Spleen (tissue), 11 donors: ENCODE measurements around the gene EIF3A. TPM values are rescaled to one million over a fixed set of nuclear protein-coding genes. Genes with fewer than 3 reads are reported as not detected.
A peak's percentile ranks its signal among the peaks of the same experiment; 100 is the strongest.
"Not testable (repeated sequence)": the region's sequence is repeated elsewhere in the genome, so short reads cannot be mapped to it uniquely, and the experiment has no call there.

ENCODE experiments used
- DNase-seq: peaks from one replicate; pipeline ENCODE4 v3.0.0-alpha.2; 2020
- H3K27ac ChIP-seq, 8 donors: fragments of 200-600 bp; sonication (generic) in 7 of 8; 1 replicate in 4 of 8; 2 replicates in 4 of 8; pipeline versions ENCODE4 v1.5.0 to v1.8.0; 2016 to 2021; ENCODE audit warnings: inconsistent platforms in 4 of 8, mild to moderate bottlenecking in 4 of 8, moderate library complexity in 1 of 8
- H3K27me3 ChIP-seq, 7 donors: fragments of 200-600 bp; sonication (generic) in 6 of 7; replicated peaks in 1 of 7; 1 replicate in 4 of 7; 2 replicates in 3 of 7; pipeline versions ENCODE4 v1.5.0 to v1.8.0; 2016 to 2021; ENCODE audit warnings: inconsistent platforms in 3 of 7, mild to moderate bottlenecking in 1 of 7
- H3K36me3 ChIP-seq, 6 donors: fragments of 200-600 bp; sonication (generic) in 5 of 6; 1 replicate in 4 of 6; 2 replicates in 2 of 6; pipeline versions ENCODE4 v1.5.0 to v1.8.0; 2016 to 2021; ENCODE audit warnings: inconsistent platforms in 2 of 6
- H3K4me1 ChIP-seq, 6 donors: fragments of 200-600 bp; sonication (generic) in 5 of 6; 1 replicate in 3 of 6; 2 replicates in 3 of 6; pipeline versions ENCODE4 v1.5.0 to v1.8.0; 2016 to 2021; ENCODE audit warnings: inconsistent platforms in 3 of 6
- H3K4me3 ChIP-seq, 8 donors: fragments of 200-600 bp; sonication (generic) in 7 of 8; 1 replicate in 4 of 8; 2 replicates in 4 of 8; pipeline versions ENCODE4 v1.5.0 to v1.8.0; 2016 to 2021; ENCODE audit warnings: inconsistent platforms in 4 of 8, mild to moderate bottlenecking in 4 of 8, moderate library complexity in 2 of 8
- H3K9me3 ChIP-seq, 8 donors: fragments of 200-600 bp; sonication (generic) in 7 of 8; 1 replicate in 4 of 8; 2 replicates in 4 of 8; pipeline versions ENCODE4 v1.5.0 to v1.8.0; 2016 to 2021; ENCODE audit warnings: inconsistent platforms in 4 of 8
- POLR2A ChIP-seq, 3 donors: fragments of 450-650 bp; IDR thresholded peaks; one replicate each; pipeline ENCODE4 v1.5.1; 2017; ENCODE audit warnings: antibody characterized with exemption in 3 of 3, mild to moderate bottlenecking in 1 of 3
- POLR2AphosphoS5 ChIP-seq, 3 donors: sonication (generic); formaldehyde crosslinking; IDR thresholded peaks; one replicate each; pipeline ENCODE4 v1.5.1; 2017; ENCODE audit warnings: antibody characterized with exemption in 3 of 3
- WGBS, 5 donors: extraction: QIAGEN DNeasy Blood & Tissue Kit in 3 of 5; methylation state at CpG; one replicate each; pipeline versions ENCODE4 v1.1.5 to v1.1.7; 2013 to 2018; 5-methylcytosine and 5-hydroxymethylcytosine counted together
- intact Hi-C: fragments of 100-400 bp; cut with DNase I; formaldehyde crosslinking; loops from one replicate; pipeline ENCODE4 v1.15.0; 2023; ENCODE audit warnings: low total_unique reads
- polyA plus RNA-seq, 3 donors: library from polyadenylated mRNA; stranded (reverse); fragments of 200-250 nt; gene quantifications; one replicate each; pipeline ENCODE4 v1.2.1, GENCODE V29; 2013
- total RNA-seq, 7 donors: library from RNA; depleted of rRNA in 3 of 7; stranded (reverse); fragments of >200 nt in 3 of 7; fragmentation: NEBNext Ultra II Directional in 4 of 7; extraction: Animal tissue kit (Norgen Biotek cat#: 25700) in 4 of 7; gene quantifications; one replicate each; pipeline versions ENCODE4 v1.1.0 to v1.2.1, GENCODE V29; 2016 to 2021
- TF ChIP-seq, protein P1 (sequence below), 11 experiments: fragments of 200-600 bp in 7 of 11; fragments of 450-650 bp in 4 of 11; sonication (generic) in 4 of 11; IDR thresholded peaks in 8 of 11; conservative IDR thresholded peaks in 3 of 11; 1 replicate in 7 of 11; 2 replicates in 4 of 11; pipeline versions ENCODE4 v1.4.0 to v1.8.0; 2016 to 2021; ENCODE audit warnings: antibody characterized with exemption in 11 of 11, inconsistent platforms in 4 of 11, mild to moderate bottlenecking in 1 of 11
- donor health status: healthy with polysubstance abuse.
- donor health status: DM: no; HTN: no; CAD: no; lungs with moderate emphysema.
- donor health status: DM: no; HTN: no; CAD: no.
- donor health status: Bipolar disorder and iron deficiency.
- donor health status: healthy.
- donor health status: DM: no; HTN: no; CAD: no.
- donor health status: DM: yes; HTN: yes; CAD: no.

The EIF3A gene
- total and polyA plus RNA-seq, 10 donors: 21.9 to 93.9 (median 84.3) TPM

DNA sequence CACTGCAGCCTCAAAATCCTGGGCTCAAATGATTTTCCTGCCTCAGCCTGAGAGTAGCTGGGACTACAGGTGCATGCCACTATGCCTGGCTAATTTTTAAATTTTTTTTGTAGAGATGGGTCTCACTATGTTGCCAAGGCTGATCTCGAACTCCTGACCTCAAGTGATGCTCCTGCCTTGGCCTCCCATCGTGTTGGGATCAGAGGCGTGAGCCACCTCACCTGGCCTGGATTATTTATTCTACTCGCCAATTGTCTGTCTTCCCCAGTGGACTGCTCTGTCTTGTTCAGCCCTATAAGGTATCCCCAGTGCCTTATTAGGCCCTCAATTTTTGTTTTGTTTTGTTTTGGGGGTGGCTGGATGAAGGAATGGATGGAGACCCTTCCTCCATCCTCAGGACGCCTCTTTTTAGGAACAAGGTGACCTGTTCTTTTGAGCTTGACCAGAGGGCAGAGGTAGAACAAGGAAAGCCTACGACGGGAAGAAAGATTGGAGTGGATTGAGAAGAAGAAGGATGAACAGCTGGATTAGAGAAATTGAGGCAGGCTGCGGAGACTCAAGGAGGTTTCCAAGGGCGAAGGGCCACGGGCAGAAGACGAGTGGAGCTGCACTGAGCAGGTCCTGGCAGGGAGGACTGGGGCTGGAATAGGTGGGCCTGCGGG lies 22.8 kb upstream of the EIF3A start:
- Histone ChIP-seq H3K27ac (peak overlapping the region in 6 of 8 donors; percentile 33 to 92 (median 88)), H3K36me3 (peaks cover 0 to 8% (median 4%) of the 10 kb centered on the region in 6 donors), H3K4me1 (peaks cover 5 to 53% (median 19%) of the 10 kb centered on the region in 6 donors), H3K4me3 (peak overlapping the region in 3 of 8 donors; percentile 96 to 98 (median 96)), H3K27me3 (no peaks in the 10 kb centered on the region), H3K9me3 (no peaks in the 10 kb centered on the region)
- TF ChIP-seq, protein P1, sequence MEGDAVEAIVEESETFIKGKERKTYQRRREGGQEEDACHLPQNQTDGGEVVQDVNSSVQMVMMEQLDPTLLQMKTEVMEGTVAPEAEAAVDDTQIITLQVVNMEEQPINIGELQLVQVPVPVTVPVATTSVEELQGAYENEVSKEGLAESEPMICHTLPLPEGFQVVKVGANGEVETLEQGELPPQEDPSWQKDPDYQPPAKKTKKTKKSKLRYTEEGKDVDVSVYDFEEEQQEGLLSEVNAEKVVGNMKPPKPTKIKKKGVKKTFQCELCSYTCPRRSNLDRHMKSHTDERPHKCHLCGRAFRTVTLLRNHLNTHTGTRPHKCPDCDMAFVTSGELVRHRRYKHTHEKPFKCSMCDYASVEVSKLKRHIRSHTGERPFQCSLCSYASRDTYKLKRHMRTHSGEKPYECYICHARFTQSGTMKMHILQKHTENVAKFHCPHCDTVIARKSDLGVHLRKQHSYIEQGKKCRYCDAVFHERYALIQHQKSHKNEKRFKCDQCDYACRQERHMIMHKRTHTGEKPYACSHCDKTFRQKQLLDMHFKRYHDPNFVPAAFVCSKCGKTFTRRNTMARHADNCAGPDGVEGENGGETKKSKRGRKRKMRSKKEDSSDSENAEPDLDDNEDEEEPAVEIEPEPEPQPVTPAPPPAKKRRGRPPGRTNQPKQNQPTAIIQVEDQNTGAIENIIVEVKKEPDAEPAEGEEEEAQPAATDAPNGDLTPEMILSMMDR (IDR thresholded peaks at IDR 0.05 in 8 of 11, conservative IDR thresholded peaks at IDR 0.05 in 3 of 11): no peak
- TF ChIP-seq POLR2AphosphoS5 (IDR thresholded peaks at IDR 0.05) (no peak), POLR2A (IDR thresholded peaks at IDR 0.05) (no peak)
- 60 to 72% (median 67%) methylated on average over 12 of the region's 12 CpGs for WGBS, 5 donors
- intact Hi-C loops: no loop called here
- peak; percentile 68 for DNase-seq

DNA sequence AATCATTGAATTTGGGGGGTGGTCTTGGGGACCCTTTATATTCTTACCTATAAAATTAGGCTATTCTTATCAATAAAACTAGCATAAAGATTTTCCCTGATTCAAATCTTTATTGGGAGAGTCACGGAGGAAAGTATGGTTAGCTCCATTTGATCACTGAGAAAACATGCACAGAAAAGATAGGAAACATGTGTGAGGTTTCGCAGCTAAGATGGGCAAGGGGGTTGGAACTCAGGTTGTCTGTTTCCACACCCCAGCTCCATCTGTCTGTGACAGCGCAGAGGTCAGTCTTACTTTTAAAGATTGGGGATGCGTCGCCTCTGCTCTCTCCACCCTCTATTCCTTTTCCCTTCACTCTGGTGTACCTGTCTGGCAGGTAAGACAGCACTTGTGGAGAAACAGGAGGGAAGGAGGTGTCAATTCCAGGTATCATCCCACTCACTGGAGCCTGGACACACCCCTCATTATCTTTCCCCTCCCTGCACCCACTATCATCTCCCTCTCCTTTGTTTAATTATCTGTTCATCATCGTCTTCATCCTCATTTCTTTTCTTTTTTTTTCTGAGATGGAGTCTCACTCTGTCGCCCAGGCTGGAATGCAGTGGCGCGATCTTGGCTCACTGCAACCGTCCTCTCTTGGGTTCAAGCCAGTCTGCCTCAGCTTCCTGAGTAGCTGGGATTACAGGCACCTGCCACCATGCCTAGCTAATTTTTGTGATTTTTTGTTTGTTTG lies 20.9 kb upstream of the EIF3A start:
- WGBS, 5 donors: 76 to 91% (median 81%) methylated on average over 10 of the region's 10 CpGs
- no peaks in the 10 kb centered on the region for H3K9me3 ChIP-seq
- H3K27ac ChIP-seq: peak overlapping the region in 2 of 8 donors; percentile 60 to 62
- peak; percentile 6 for DNase-seq
- H3K4me1 ChIP-seq: peaks cover 5 to 36% (median 17%) of the 10 kb centered on the region in 6 donors
- no peak for TF ChIP-seq POLR2A (IDR thresholded peaks at IDR 0.05)
- TF ChIP-seq, protein P1 (IDR thresholded peaks at IDR 0.05 in 8 of 11, conservative IDR thresholded peaks at IDR 0.05 in 3 of 11): no peak
- no peak for TF ChIP-seq POLR2AphosphoS5 (IDR thresholded peaks at IDR 0.05)
- H3K27me3 ChIP-seq: no peaks in the 10 kb centered on the region
- H3K36me3 ChIP-seq: no peaks in the 10 kb centered on the region
- intact Hi-C loops: no loop called here
- no peak overlapping the region for H3K4me3 ChIP-seq

DNA sequence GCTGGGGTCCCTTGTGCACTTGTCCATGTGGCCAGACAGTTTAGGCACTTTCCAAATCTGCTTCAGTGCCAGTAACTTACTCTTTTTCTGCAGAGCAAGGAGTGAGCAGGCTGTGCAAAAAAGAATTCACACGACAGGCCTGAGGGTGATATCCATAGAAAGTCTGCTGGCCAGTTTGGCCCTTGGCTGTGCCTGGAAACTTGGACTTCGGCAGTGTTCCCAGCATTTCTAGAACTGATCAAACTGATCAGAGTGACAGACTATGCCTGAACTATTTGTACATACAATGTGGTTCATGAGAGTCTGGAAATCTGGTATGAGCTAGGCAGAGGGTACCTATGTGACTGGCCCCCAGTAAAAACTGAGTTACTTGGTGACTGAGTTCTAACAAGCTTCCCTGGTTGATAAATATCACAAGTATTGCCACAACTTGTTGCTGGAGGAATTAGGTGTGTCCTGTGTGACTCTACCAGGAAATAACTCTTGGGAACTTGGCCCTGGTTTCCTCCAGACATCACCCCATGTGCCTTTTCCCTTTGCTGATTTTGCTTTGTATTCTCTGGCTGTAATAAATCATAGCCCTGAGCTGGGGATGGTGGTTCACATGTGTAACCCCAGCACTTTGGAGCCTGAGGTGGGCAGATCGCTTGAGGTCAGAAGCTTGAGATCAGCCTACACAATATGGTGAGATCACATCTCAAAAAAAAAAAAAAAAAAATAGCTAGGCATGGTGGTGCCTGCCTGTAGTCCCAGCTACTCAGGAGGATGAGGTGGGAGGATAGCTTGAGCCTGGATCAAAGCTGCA lies 20.0 kb upstream of the EIF3A start:
- Histone ChIP-seq H3K36me3 (no peaks in the 10 kb centered on the region), H3K4me1 (peaks cover 5 to 27% (median 14%) of the 10 kb centered on the region in 6 donors), H3K4me3 (no peak overlapping the region), H3K9me3 (no peaks in the 10 kb centered on the region), H3K27ac (peak overlapping the region in 6 of 8 donors; percentile 13 to 62 (median 50)), H3K27me3 (no peaks in the 10 kb centered on the region)
- DNase-seq: peak; percentile 27
- WGBS, 5 donors: 63 to 82% (median 72%) methylated on average over 3 of the region's 3 CpGs
- intact Hi-C loops: no loop called here
- TF ChIP-seq POLR2A (IDR thresholded peaks at IDR 0.05) (no peak), POLR2AphosphoS5 (IDR thresholded peaks at IDR 0.05) (peak in 1 of 3 donors; percentile 35)

DNA sequence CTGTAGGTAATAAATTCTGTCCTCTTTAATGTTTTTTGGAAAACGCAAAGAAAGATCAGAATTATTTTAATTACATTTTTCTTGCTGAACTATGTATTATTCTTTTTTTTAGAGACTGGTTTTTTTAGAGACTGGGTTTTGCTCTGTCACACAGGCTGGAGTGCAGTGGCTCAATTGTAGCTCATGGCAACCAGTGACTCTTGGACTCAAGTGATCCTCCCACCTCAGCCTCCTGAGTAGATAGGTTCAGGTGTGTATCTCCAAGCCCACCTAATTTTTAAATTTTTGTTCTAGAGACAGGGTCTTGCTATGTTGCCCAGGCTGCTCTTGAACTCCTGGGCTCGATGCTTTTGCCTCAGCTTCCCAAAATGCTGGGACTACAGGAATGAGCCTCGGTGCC lies 18.0 kb upstream of the EIF3A start:
- Histone ChIP-seq H3K4me3 (no peak overlapping the region), H3K4me1 (peaks cover 0 to 15% (median 2%) of the 10 kb centered on the region in 6 donors), H3K27ac (no peak overlapping the region), H3K36me3 (no peaks in the 10 kb centered on the region), H3K9me3 (no peaks in the 10 kb centered on the region), H3K27me3 (no peaks in the 10 kb centered on the region)
- 92 to 97% (median 93%) methylated on average over 3 of the region's 3 CpGs for WGBS, 5 donors
- intact Hi-C loops: no loop called here
- no peak for TF ChIP-seq POLR2A (IDR thresholded peaks at IDR 0.05)
- no peak for TF ChIP-seq POLR2AphosphoS5 (IDR thresholded peaks at IDR 0.05)
- TF ChIP-seq, protein P1 (IDR thresholded peaks at IDR 0.05 in 8 of 11, conservative IDR thresholded peaks at IDR 0.05 in 3 of 11): no peak
- peak; percentile 7 for DNase-seq

DNA sequence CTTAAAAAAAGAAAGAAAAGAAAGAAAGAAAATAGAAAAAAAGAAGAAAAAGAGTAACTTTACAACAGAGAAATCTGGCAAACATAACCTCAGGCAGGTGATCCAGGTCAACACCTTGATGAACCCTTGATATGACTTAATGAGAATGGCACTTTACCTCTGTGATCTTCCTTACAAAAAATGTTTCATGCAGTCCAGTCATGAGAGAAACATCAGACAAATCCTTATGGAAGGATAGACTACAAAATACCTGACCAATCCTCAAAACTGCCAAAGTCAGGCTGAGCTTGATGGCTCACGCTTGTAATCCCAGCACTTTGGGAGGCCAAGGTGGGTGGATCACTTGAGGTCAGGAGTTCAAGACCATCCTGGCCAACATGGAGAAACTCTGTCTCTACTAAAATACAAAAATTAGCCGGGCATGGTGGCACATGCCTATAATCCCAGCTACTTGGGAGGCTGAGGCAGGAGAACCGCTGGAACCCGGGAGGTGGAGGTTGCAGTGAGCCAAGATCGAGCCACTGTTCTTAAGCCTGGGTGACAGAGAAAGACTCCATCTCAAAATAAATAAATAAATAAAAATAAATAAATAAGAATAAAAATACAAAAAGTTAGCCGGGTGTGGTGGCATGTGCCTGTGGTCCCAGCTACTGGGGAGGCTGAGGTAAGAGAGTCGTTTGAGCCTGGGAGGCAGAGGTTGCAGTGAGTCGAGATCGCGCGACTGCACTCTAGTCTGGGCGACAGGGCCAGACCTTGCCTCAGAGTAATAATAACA lies 16.2 kb upstream of the EIF3A start:
- H3K36me3 ChIP-seq, H3K9me3 ChIP-seq, H3K27me3 ChIP-seq, intact Hi-C loops, H3K27ac ChIP-seq, H3K4me3 ChIP-seq: not testable (repeated sequence)
- 93 to 97% (median 94%) methylated on average over 12 of the region's 12 CpGs for WGBS, 5 donors
- peak; percentile 45 for DNase-seq
- H3K4me1 ChIP-seq: peaks cover 0 to 15% (median 2%) of the 10 kb centered on the region in 6 donors
